Measurements from ENCODE around the gene ADAMTSL3. TPM values are rescaled to one million over a fixed set of nuclear protein-coding genes. Genes with fewer than 3 reads are reported as not detected.
"Not testable (repeated sequence)": the region's sequence is repeated elsewhere in the genome, so short reads cannot be mapped to it uniquely, and the experiment has no call there.

ADAMTSL3 gene
- total RNA-seq, 1 donor = under 0.01 TPM

DNA sequence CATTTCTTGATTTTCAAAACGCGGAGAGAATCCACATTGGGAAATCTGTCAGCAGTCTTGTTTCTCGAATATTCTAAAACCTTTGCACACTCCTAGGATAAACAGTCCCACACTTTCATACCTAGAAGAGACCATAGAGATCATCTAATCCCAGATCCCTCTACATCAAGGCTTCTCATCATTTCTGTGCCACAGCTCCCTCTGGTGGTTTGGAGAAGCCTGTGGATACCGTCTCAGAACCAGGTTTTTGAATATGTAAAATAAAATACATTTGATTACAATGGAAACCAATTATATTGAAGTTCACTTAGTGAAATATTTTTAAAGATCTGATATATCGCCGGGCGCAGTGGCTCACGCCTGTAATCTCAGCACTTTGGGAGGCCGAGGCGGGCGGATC, 369.7 kb downstream of the ADAMTSL3 start:
- peak; percentile 49 for DNase-seq (ENCODE audit: low read depth)
- TF ChIP-seq, protein P1, sequence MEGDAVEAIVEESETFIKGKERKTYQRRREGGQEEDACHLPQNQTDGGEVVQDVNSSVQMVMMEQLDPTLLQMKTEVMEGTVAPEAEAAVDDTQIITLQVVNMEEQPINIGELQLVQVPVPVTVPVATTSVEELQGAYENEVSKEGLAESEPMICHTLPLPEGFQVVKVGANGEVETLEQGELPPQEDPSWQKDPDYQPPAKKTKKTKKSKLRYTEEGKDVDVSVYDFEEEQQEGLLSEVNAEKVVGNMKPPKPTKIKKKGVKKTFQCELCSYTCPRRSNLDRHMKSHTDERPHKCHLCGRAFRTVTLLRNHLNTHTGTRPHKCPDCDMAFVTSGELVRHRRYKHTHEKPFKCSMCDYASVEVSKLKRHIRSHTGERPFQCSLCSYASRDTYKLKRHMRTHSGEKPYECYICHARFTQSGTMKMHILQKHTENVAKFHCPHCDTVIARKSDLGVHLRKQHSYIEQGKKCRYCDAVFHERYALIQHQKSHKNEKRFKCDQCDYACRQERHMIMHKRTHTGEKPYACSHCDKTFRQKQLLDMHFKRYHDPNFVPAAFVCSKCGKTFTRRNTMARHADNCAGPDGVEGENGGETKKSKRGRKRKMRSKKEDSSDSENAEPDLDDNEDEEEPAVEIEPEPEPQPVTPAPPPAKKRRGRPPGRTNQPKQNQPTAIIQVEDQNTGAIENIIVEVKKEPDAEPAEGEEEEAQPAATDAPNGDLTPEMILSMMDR (IDR thresholded peaks at IDR 0.05; ENCODE audit: insufficient read depth, low read depth, low read length) = peak; percentile 71
- H3K4me3 ChIP-seq (ENCODE audit: low read depth, low read length) = no peak overlapping the region

DNA sequence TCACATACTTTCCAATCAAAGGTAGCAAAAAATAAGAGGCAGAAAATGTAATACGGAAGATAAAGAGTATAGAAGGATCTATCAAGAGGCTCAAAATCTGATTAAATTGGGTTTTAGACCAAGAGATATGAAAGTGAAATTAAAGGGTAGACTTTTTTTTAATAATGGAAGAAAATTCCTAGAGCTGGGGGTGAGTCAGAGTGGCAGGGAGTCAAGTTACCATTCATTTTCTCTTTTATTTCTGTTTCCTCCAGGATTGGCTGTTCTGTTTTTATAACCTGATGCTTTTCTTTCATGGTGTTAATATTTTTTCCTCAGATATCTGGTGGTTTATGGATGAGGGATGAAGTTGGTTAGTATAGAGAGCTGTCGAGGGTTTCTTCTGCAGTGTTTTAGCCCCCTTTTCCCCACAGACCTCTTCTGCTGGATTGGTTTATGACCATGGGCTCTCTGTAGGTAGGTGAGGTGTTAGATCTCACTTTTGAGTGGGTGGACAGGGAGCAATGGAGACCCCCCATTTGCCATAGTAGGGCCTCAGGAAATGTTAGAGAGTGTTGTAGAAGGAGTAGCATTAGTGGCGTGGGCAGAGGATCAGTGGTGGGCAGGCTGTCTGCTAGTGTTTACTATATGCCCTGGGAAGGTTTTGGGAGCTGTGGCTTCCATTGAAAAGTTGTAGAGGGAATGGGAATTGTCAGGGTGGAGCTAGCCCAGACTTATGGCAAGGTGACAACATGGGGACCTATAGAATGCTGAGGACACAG, 380.1 kb downstream of the ADAMTSL3 start:
- TF ChIP-seq, protein P1 (IDR thresholded peaks at IDR 0.05; ENCODE audit: insufficient read depth, low read depth, low read length) = no peak
- H3K4me3 ChIP-seq (ENCODE audit: low read depth, low read length) = no peak overlapping the region
- DNase-seq (ENCODE audit: low read depth) = no peak

DNA sequence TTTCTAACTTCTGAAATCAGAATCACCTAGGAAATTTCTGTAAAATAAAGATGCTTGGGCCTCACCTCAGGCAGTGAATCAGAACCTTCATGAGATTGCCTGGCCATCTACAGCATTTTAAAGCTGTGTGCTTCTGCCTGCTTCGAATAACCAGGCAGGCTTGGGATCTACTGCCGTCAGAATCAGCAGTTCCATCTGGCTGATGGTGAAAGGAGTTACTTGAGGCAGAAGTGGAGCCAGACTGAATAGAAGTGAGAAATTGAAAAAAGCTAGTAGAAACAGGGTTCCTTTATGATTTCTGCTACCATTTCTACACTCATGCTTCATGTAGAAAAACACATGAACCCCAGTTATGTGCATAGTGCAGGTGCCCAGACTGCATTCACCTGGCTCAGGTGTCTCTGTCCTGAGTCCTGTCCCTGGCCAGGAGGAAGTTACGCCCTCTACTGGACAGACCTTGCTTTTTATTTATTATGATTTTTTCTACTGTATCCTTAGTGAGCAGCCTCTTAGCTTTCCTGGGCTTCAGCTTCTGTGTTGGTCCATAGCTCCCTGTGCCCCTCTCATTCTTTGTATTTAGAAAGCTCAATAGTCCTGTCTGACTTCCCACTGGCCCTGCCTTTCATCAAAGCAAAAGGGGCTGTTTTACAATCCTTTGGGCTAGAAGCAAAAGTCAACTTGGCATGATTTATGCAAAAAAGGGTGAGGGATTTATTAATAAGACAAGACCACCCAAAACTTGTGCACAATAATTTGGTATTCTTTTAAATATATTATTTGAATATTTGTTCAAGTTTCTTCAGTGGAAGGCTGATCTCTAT, 380.9 kb downstream of the ADAMTSL3 start:
- DNase-seq (ENCODE audit: low read depth) = peak; percentile 2
- no peak overlapping the region for H3K4me3 ChIP-seq (ENCODE audit: low read depth, low read length)
- TF ChIP-seq, protein P1 (IDR thresholded peaks at IDR 0.05; ENCODE audit: insufficient read depth, low read depth, low read length) = peak; percentile 30

DNA sequence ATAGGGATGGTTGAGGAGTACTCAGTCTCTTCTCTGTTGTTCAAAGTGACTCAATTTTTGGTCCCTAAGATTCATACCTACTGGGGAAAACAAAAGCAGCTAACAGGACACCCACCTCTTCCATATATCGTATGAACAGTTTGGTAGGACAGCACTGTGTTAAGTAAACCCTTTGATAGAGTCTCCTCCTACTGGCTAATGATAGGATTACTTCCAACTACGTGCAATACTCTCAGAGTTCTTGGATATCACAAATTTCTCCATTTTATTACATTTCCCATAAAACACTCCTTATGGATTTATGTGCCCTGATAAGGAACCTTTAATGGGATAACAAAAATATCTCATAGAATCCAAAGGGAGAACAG, 381.5 kb downstream of the ADAMTSL3 start:
- no peak overlapping the region for H3K4me3 ChIP-seq (ENCODE audit: low read depth, low read length)
- peak; percentile 48 for DNase-seq (ENCODE audit: low read depth)
- TF ChIP-seq, protein P1 (IDR thresholded peaks at IDR 0.05; ENCODE audit: insufficient read depth, low read depth, low read length) = peak; percentile 63

DNA sequence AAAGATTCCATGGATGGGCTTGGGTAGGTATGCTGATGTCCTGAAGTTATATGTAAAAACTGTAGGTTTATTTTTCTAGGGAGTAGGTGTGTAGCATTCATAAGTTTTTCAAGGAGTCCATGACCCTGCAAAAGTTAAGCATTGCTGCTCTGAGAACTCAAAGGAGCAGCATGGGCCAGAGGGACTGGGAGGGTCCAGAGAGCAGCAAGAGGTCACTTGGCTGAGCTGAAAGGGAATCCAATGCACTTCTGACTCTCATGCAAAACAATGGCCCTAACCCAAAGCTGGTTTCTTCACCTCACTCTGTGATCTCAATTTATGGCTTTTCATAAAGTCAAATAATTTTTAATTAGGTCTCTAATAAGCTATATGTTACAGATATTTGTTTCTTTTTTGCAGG, 383.4 kb downstream of the ADAMTSL3 start:
- TF ChIP-seq, protein P1 (IDR thresholded peaks at IDR 0.05; ENCODE audit: insufficient read depth, low read depth, low read length) = no peak
- DNase-seq (ENCODE audit: low read depth) = no peak
- H3K4me3 ChIP-seq (ENCODE audit: low read depth, low read length) = no peak overlapping the region

DNA sequence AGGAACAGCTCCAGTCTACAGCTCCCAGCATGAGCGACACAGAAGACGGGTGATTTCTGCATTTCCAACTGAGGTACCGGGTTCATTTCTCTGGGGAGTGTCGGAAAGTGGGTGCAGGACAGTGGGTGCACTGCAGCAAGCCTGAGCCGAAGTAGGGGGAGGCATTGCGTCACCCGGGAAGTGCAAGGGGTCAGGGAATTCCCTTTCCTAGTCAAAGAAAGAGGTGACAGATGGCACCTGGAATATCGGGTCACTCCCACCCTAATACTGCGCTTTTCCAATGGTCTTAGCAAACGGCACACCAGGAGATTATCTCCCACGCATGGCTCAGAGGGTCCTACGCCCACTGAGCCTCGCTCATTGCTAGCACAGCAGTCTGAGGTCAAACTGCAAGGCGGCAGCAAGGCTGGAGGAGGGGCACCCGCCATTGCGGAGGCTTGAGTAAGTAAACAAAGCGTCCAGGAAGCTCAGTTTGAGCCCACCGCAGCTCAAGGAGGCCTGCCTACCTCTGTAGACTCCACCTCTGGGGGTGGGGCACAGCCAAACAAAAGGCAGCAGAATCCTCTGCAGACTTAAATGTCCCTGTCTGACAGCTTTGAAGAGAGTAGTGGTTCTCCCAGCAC, 388.6 kb downstream of the ADAMTSL3 start:
- DNase-seq (ENCODE audit: low read depth) = not testable (repeated sequence)

DNA sequence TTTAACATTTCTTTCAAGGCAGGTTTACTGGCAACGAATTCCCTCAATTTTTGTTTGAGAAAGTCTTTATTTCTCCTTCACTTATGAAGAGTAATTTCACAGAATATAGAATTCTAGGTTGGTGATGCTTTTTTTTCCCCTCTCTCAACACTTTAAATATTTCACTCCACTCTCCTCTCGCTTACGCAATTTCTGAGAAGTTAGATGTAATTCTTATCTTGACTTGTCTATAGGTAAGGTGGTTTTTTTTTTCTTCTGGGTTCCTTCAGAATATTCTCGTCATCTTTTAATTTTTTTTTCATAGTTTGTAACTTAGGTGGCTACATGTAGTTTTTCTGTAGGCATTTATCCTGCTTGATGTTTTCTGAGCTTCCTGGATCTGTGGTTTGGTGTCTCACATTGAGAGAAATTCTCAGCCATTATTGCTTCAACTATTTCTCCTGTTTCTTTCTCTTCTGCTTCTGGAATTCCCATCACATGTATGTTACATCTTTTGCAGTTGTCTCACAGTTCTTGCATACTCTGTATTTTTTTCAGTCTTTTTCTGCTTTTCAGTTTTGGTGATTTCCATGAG, 392.2 kb downstream of the ADAMTSL3 start:
- no peak for DNase-seq (ENCODE audit: low read depth)
- TF ChIP-seq, protein P1 (IDR thresholded peaks at IDR 0.05; ENCODE audit: insufficient read depth, low read depth, low read length) = no peak
- H3K4me3 ChIP-seq (ENCODE audit: low read depth, low read length) = no peak overlapping the region

More for the DNA sequence above, 388.6 kb downstream of the ADAMTSL3 start:
- not testable (repeated sequence) for H3K4me3 ChIP-seq (ENCODE audit: low read depth, low read length)

DNA sequence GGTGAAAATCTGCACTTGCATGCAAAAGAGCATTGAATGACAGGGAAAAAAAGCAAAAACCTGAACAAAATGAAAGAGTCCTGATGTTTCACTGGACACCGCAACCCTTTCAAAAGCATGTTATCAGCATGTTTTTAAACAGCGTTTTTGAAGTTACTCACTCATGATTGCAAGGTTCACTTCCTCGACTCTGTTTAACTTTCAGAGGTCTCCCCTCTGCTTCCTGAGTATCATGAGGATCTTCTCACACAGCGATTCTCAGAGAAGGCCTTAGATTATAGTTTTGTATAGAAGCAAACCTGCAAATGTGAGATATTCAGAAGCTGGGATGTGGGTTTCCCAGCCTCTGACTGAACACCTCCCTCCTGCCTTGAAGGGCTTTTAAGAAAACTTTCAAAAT, 395.6 kb downstream of the ADAMTSL3 start:
- not testable (repeated sequence) for H3K4me3 ChIP-seq (ENCODE audit: low read depth, low read length); DNase-seq (ENCODE audit: low read depth)

Data from fibroblast of villous mesenchyme (primary cell).